NCI-H1694 (cell line): ENCODE data around the gene TRDN.
A peak's percentile ranks its signal among the peaks of the same experiment; 100 is the strongest.
"Not testable (repeated sequence)": the region's sequence is repeated elsewhere in the genome, so short reads cannot be mapped to it uniquely, and the experiment has no call there.

Experiments used
- DNase-seq: peaks from one replicate; lab custom pipeline; 2025; lab: John Stamatoyannopoulos, UW

TRDN gene

GRCh38 chr6:123402052-123402451, 234.7 kb downstream of the TRDN start:
- DNase-seq = no peak

GRCh38 chr6:123398072-123398471, 238.7 kb downstream of the TRDN start:
- DNase-seq = no peak

GRCh38 chr6:123393331-123393730, 243.4 kb downstream of the TRDN start:
- peak; percentile 58 for DNase-seq

GRCh38 chr6:123383718-123384117, 253.0 kb downstream of the TRDN start:
- no peak for DNase-seq

- peak; percentile 70 for DNase-seq
Observed at GRCh38 chr6:123380257-123380656, 256.5 kb downstream of the TRDN start.

- no peak for DNase-seq
Observed at GRCh38 chr6:123372737-123373136, 264.0 kb downstream of the TRDN start.

- no peak for DNase-seq
Observed at GRCh38 chr6:123363912-123364311, 272.8 kb downstream of the TRDN start.

GRCh38 chr6:123360359-123360758, 276.4 kb downstream of the TRDN start:
- DNase-seq = no peak

GRCh38 chr6:123352705-123353104, 284.0 kb downstream of the TRDN start:
- DNase-seq = no peak

- no peak for DNase-seq
Observed at GRCh38 chr6:123352279-123352678, 284.5 kb downstream of the TRDN start.

- no peak for DNase-seq
Observed at GRCh38 chr6:123343836-123344235, 292.9 kb downstream of the TRDN start.

GRCh38 chr6:123338394-123338793, 298.4 kb downstream of the TRDN start:
- no peak for DNase-seq

GRCh38 chr6:123333000-123333756, 303.6 kb downstream of the TRDN start:
- DNase-seq = no peak

- no peak for DNase-seq
Observed at GRCh38 chr6:123332070-123332469, 304.7 kb downstream of the TRDN start.

GRCh38 chr6:123329337-123329736, 307.4 kb downstream of the TRDN start:
- DNase-seq = no peak

GRCh38 chr6:123323452-123324329, 313.1 kb downstream of the TRDN start:
- no peak for DNase-seq

- DNase-seq = no peak
Observed at GRCh38 chr6:123321020-123321419, 315.7 kb downstream of the TRDN start.

- peak; percentile 53 for DNase-seq
Observed at GRCh38 chr6:123316733-123317323, 319.9 kb downstream of the TRDN start.

GRCh38 chr6:123314459-123314858, 322.3 kb downstream of the TRDN start:
- DNase-seq = not testable (repeated sequence)

- no peak for DNase-seq
Observed at GRCh38 chr6:123309130-123309529, 327.6 kb downstream of the TRDN start.

GRCh38 chr6:123306334-123306733, 330.4 kb downstream of the TRDN start:
- no peak for DNase-seq

- DNase-seq = no peak
Observed at GRCh38 chr6:123295672-123296071, 341.1 kb downstream of the TRDN start.

- no peak for DNase-seq
Observed at GRCh38 chr6:123295181-123295580, 341.6 kb downstream of the TRDN start.
